Stimulated activated CD8-positive, alpha-beta memory T cell treated with anti-CD3 and anti-CD28 coated beads, Interleukin-4, amount 100 ng/mL, for 4 hours (primary cell): ENCODE results near the gene RNPS1.

ENCODE experiments used
- DNase-seq, 2 donors: peaks; one replicate each; pipeline ENCODE4 v3.0.0-alpha.2; 2020; ENCODE audit warnings: low read depth in 2 of 2, low spot score in 1 of 2

Gene RNPS1

GRCh38 chr16:2214719-2214968 is 53.3 kb downstream of the RNPS1 start, which contains the start of gene PGP:
TSS of gene PGP (minus strand) at chr16:2214840. CDS start at chr16:2214777, 63 bp downstream.
- DNase-seq = no peak

GRCh38 chr16:2213817-2214718 is 53.9 kb downstream of the RNPS1 start:
- no peak for DNase-seq

DNA sequence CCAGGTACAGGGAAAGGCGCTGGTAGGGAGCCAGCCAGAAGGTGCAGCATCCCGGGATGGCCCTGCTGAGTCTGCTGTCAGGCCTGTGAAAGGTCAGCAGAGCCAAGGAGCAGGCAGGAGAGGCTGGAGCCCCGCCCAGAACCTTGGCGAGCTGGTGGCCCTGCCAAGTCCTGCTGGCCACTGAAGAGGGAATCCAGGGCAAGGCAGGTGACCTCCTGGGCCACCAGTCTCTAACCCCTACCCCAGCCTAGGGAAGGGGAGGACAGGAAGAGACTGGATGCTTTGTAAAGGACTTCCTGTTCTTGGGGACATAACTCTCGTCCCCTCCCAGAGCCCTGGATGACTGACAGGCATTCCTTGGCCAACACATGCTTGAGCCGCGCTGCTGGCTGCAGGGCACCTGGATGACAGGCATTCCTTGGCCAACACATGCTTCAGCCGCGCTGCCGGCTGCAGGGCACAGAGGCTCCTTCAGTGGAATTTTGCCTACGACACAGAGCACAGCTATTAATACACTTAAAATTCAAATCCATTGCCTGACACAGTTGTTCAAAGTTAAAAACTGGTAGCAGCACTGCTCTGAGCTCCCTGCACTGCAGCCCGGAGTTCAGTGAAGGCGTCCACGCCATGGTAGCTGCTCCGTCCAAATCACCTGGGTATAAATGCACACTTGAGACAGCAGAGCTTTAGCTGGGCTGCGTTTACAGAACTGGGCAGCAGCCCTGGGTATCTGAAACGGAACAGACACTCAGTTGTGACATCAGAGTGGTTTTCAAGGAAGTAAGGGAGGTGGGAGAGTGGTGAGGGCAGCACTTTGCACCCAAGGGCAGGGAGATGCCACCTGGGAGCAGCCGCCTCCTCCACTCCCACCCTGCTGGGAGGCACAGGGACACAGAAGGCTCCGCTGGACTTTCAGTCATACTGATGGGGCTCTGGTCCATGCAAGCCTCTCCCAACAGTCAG is 55.3 kb downstream of the RNPS1 start:
- DNase-seq = no peak

DNA sequence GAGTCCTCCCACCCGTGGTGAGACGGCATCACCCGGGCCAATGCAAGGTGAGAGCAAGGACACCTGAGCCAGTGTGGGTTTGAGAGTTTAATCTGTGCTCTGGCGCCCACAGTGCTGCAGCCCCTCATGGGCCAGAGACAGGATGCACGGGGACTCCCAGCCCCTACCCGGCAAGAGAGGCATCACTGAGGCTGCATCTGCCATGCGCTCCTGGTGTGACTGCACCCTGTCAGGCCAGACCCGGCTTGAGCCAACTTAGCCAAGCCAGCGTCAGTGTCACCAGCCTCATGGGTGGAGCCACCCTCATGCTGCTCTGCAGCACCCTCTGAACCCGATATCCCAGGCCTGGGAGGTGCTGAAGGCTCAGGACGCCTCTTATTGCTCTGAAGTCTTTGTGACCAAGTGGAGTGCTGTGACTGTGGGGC is 56.0 kb downstream of the RNPS1 start:
- DNase-seq = no peak

DNA sequence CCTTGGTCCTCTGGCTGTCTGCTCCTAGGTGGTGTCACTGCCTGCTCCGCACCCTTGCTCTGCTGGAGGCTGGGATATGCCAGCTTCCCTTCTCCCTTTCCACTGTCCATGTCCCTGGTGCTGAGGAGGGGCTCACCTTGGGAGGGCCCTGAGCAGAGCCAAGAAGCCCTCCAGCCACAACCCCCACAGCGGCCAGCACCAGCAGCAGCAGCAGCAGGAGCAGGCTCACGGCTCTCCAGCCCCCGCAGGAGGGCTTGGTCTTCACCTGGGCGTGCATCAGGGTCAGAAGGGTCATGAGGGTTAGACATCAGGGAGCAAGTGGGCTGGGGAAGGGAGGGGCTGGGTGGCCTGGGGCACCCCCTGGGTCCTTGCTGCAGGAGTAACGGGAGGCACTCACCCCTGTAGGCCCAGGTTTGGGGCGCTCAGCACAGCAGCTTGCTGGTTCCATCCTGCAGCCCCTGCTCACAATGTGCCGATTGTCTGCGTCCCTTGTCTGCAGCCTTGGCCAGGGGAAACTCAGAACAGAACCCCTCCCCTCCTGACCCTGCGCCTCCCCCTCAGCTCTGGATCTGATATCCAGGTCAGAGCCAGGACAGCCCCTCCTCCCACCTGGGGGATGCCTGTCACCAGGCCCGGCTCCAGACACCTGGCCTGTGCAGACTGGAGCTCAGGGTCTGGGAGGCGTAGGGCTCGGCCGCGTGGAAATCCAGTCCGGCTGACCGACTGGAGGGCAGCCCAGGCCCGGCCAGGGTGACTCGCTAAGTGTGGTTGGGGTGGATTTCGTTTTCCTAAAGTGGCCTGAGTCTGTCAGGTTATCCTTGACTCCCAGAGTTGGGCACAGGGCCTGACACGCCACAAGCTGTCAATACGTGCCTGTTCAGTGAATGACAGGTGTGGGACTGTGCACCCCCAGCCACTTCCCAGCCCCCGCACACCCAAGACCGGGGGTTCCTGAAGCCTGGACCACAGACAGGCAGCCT is 57.2 kb downstream of the RNPS1 start, which contains the start of gene BRICD5:
Gene BRICD5, minus strand, starts transcription at position 478 of the 980 bp plus-strand sequence. Its CDS starts 30 bp downstream, at position 448.
- no peak for DNase-seq

DNA sequence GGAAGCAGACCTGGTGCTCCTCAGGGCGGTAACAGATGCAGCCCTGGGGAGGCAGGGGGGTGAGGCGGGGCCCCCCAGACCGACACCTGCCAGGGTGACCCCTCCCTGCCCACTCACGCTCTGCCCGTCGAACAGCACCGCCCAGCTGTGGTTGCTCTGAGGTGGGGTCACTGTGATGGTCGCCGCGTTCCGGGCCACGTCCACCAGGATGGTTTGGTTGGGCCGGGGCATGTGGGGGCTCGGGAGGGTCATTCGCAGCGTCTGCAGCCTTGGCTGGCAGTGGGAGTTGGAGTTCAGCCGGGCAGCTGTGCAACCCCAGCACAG is 58.0 kb downstream of the RNPS1 start:
- no peak for DNase-seq

DNA sequence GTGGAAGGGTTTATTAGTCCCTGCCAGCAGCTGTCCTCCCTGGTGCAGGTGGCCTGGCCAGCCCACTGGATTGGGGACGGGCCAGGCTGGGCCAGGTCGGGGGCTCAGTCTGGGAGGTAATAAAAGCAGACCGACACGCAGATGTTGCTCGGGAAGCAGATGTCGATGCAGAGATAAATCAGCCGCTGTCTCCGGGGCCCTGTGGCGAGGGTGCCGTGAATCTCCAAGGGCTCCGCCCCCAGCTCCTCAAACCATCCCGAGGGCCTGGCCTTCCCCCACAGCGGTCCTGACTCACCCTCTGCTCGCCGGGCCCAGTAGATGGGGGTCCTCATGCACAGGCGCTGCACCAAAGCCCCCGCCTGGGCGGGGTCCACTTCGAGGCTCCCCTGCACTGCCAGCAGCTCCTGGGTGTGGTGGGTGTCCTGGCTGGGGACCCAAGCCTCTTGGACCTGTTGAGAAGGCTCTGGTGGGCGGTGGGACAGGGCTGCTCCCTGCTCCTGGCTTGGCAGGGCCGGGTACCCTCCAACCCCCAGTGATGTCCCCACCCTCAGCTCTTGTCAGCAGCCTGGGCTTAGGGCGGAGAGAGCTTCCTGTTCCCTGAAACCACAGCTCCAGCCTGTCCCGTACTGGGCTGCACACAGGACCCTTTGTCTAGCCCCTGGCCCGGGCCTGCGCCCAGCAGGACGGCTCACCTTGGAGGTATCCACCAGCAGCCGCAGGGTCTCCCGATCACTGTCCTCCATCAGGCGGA is 58.5 kb downstream of the RNPS1 start:
- no peak for DNase-seq

DNA sequence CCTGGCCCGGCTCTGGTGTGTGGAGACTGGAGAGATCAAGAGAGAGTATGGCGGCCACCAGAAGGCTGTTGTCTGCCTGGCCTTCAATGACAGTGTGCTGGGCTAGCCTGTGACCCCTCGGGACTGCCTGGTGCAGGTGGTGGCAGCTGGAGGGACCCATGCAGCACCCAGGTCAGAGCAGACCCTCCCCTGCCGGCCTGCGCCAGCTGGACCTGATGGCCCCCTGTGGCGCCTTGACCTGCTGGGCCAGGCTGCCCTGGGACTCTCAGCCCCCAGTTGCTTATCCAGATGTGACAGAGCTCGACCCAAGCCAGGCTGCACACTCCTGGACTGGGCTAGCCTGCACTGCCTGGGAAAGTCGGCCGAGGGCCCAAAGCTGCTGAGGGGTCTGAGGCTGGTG is 59.2 kb downstream of the RNPS1 start:
- no peak for DNase-seq

DNA sequence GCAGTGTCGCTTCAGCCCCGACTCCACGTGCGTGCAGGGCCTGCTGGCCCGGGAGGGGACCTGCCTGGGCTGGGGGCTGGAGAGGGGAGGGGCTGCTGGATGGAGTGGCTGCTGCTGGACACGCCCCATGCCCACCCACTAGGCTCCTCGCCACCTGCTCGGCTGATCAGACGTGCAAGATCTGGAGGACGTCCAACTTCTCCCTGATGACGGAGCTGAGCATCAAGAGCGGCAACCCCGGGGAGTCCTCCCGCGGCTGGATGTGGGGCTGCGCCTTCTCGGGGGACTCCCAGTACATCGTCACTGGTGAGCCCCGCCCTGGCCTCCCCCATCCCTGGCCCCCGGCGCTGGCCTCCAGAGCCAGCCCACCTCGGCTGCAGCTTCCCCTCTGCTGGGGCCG is 59.6 kb downstream of the RNPS1 start:
- DNase-seq = no peak

- DNase-seq = no peak
Observed at GRCh38 chr16:2207872-2208271, 60.1 kb downstream of the RNPS1 start.

- no peak for DNase-seq
Observed at GRCh38 chr16:2206780-2207433, 61.0 kb downstream of the RNPS1 start.

- DNase-seq = no peak
Observed at GRCh38 chr16:2206420-2206779, 61.5 kb downstream of the RNPS1 start.

- DNase-seq = no peak
Observed at GRCh38 chr16:2205967-2206313, 62.0 kb downstream of the RNPS1 start.

- peak; percentile 75 for DNase-seq
Observed at GRCh38 chr16:2205104-2205966, 62.6 kb downstream of the RNPS1 start, which contains the start of gene MLST8. TSS of gene MLST8 (plus strand) at chr16:2205454. CDS start at chr16:2206086, 632 bp downstream.

DNA sequence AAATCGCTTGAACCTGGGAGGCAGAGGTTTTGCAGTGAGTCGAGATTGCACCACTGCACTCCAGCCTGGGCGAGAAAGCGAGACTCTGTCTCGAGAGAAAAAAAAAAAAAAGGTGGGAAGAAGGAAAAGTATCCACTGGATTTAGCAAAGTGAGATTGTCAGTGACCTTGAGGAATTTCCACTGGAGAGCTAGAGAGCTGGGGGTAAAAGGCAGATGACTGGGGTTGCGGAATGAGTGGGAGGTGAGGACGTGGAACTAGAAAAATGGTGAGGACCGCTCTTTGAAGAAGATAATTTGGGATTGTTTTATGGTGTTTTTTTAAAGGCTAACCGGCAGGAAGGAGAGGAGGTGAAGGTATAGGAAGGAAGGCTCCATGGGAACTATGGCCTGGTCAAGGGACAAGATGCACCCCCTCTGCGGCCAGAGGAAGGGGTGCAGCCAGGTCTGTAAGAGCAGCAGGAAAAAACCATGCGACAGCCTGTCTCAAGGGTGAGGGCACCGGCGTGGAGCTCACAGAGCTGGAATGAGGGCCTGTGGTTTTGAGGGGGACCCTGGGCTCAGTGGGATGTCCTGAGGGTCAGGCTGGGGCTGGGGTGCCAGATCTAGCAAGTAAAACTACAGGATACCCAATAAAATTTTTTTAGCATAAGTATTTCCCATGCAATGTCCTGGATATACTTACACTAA is 63.4 kb downstream of the RNPS1 start:
- no peak for DNase-seq
